ENCODE data around the gene FGF3.

FGF3 gene

GRCh38 chr11:69843529-69843921 lies 24.3 kb upstream of the FGF3 start:
- no peak for DNase-seq

GRCh38 chr11:69842746-69843528 lies 23.7 kb upstream of the FGF3 start:
- DNase-seq, result no peak

- DNase-seq, result peak; percentile 13 to 15
Observed at GRCh38 chr11:69841859-69842698, 22.9 kb upstream of the FGF3 start.

- no peak for DNase-seq
Observed at GRCh38 chr11:69841170-69841858, 22.1 kb upstream of the FGF3 start.

- DNase-seq, result no peak
Observed at GRCh38 chr11:69840371-69841169, 21.4 kb upstream of the FGF3 start.

GRCh38 chr11:69839516-69839915 lies 20.3 kb upstream of the FGF3 start:
- no peak for DNase-seq

- no peak for DNase-seq
Observed at GRCh38 chr11:69837791-69838190, 18.6 kb upstream of the FGF3 start.

- no peak for DNase-seq
Observed at GRCh38 chr11:69836401-69836800, 17.2 kb upstream of the FGF3 start.

- no peak for DNase-seq
Observed at GRCh38 chr11:69834811-69835800, 15.9 kb upstream of the FGF3 start.

- DNase-seq, result no peak
Observed at GRCh38 chr11:69834251-69834650, 15.0 kb upstream of the FGF3 start.

- DNase-seq, result no peak
Observed at GRCh38 chr11:69832561-69833413, 13.6 kb upstream of the FGF3 start.

- no peak for DNase-seq
Observed at GRCh38 chr11:69831985-69832384, 12.8 kb upstream of the FGF3 start.

- DNase-seq, result no peak
Observed at GRCh38 chr11:69830086-69830485, 10.9 kb upstream of the FGF3 start.

- no peak for DNase-seq
Observed at GRCh38 chr11:69828971-69829344, 9.7 kb upstream of the FGF3 start.

- DNase-seq, result no peak
Observed at GRCh38 chr11:69828276-69828970, 9.2 kb upstream of the FGF3 start.

GRCh38 chr11:69826773-69827172 lies 7.6 kb upstream of the FGF3 start:
- no peak for DNase-seq

GRCh38 chr11:69825941-69826340 lies 6.7 kb upstream of the FGF3 start:
- no peak for DNase-seq

- DNase-seq, result no peak
Observed at GRCh38 chr11:69825037-69825834, 6.0 kb upstream of the FGF3 start.
